ENCODE measurements around the gene INSC.
A peak's percentile ranks its signal among the peaks of the same experiment; 100 is the strongest.

INSC gene

DNA sequence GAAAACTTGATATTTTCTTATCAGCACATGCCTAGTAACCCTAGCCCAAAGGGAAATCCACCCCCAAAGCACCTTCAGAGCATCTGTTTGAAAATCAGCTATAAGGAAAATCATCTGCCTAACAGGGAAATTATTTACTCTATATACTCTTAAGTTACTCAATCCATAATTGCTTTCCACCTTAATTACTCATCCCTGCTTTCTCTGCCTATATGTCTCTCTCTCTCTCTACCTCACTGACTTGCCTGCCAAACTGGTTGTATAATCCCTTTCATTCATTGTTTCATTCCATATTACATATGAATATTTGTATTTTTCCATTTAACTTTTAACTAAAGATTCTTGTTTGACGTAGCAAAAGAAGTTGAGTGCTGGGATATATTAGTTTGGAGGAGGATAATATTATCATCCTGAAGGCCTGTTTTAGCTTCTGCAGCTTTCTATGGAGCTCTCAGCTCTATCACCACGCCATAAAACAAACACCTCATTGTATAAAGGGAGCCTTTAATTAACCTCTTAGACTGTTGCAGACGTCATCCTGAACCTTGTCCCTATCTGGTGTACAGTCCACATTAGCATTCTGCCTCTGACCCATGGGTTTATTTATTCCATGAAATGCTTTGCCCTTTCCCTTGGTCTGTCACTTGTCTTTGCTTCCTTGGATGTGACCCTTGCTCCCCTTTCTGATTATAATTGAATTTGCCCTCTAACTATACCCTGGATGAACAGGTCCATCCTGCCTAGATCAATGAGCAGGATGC lies 98.9 kb downstream of the INSC start:
- no peak overlapping the region for H3K4me3 ChIP-seq (ENCODE audit: low read depth, low read length)
- TF ChIP-seq, protein P1, sequence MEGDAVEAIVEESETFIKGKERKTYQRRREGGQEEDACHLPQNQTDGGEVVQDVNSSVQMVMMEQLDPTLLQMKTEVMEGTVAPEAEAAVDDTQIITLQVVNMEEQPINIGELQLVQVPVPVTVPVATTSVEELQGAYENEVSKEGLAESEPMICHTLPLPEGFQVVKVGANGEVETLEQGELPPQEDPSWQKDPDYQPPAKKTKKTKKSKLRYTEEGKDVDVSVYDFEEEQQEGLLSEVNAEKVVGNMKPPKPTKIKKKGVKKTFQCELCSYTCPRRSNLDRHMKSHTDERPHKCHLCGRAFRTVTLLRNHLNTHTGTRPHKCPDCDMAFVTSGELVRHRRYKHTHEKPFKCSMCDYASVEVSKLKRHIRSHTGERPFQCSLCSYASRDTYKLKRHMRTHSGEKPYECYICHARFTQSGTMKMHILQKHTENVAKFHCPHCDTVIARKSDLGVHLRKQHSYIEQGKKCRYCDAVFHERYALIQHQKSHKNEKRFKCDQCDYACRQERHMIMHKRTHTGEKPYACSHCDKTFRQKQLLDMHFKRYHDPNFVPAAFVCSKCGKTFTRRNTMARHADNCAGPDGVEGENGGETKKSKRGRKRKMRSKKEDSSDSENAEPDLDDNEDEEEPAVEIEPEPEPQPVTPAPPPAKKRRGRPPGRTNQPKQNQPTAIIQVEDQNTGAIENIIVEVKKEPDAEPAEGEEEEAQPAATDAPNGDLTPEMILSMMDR (IDR thresholded peaks at IDR 0.05; ENCODE audit: borderline replicate concordance, insufficient read depth, low read depth, low read length) = no peak

GRCh38 chr11:15215005-15215404 lies 100.3 kb downstream of the INSC start:
- no peak overlapping the region for H3K4me3 ChIP-seq (ENCODE audit: low read depth, low read length)
- TF ChIP-seq, protein P1 (IDR thresholded peaks at IDR 0.05; ENCODE audit: borderline replicate concordance, insufficient read depth, low read depth, low read length) = no peak

GRCh38 chr11:15216678-15217077 lies 102.0 kb downstream of the INSC start:
- no peak overlapping the region for H3K4me3 ChIP-seq (ENCODE audit: low read depth, low read length)
- TF ChIP-seq, protein P1 (IDR thresholded peaks at IDR 0.05; ENCODE audit: borderline replicate concordance, insufficient read depth, low read depth, low read length) = peak; percentile 71

DNA sequence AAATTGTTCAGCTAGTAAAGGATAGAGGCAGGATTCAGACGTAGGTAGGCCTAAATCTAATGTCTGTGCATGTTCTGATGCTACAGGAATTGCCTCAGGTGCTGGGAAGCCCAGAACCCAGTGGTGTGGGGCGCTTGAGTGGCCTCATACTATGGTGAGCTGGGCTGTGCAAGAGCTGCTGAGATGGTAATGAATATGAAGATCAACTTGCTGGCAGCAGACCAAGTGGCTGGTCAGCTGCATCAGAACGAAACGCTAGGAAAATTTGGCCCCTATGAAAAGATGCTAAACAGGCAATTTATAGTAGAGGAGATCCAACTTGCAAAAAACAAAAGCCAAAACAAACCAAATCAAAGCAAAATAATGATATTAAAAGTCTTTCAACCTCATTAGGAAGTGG lies 102.7 kb downstream of the INSC start:
- TF ChIP-seq, protein P1 (IDR thresholded peaks at IDR 0.05; ENCODE audit: borderline replicate concordance, insufficient read depth, low read depth, low read length) = no peak
- no peak overlapping the region for H3K4me3 ChIP-seq (ENCODE audit: low read depth, low read length)

DNA sequence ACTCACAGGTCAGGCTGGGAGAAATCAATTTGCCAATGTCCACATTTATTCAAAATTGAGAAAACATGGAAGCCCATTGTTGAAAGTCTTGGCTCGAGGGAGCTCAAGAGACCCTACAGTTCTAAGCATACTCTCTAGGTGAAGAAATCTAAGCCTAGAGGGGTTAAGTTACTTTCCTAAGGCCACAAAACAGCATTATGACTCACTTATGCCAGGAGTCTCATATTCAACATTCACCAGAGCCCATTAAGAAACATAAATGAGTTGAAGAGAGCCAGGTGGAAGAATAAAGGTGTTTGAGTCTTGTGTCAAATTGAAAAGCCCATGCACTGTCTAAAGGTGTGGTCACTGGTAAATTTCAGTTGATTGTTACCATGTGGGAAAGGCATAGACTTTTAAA lies 108.1 kb downstream of the INSC start:
- TF ChIP-seq, protein P1 (IDR thresholded peaks at IDR 0.05; ENCODE audit: borderline replicate concordance, insufficient read depth, low read depth, low read length) = no peak
- no peak overlapping the region for H3K4me3 ChIP-seq (ENCODE audit: low read depth, low read length)

DNA sequence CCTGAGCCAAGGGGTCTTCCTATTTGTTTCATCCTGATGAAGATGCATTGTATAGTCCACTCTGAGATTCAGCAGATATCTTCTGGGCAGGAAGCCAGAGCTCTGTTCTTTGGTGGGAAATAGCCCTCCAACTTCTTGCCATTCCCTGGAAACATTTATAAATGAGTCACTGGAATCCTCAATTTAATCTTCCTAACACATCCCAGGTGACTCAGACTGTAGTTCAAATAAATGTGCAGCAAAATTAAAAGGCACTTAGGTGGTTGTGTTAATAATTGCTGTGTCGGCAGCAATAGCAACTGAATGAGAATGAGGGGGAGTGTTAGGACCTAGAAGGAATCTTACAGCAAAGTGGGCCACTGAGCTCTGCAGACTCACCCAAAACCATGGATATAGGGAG lies 108.6 kb downstream of the INSC start:
- no peak overlapping the region for H3K4me3 ChIP-seq (ENCODE audit: low read depth, low read length)
- TF ChIP-seq, protein P1 (IDR thresholded peaks at IDR 0.05; ENCODE audit: borderline replicate concordance, insufficient read depth, low read depth, low read length) = no peak

GRCh38 chr11:15224466-15224865 lies 109.7 kb downstream of the INSC start:
- no peak overlapping the region for H3K4me3 ChIP-seq (ENCODE audit: low read depth, low read length)
- TF ChIP-seq, protein P1 (IDR thresholded peaks at IDR 0.05; ENCODE audit: borderline replicate concordance, insufficient read depth, low read depth, low read length) = no peak

Measured in GM12875 (cell line).